ENCODE data around the gene SSBP1.

DNA sequence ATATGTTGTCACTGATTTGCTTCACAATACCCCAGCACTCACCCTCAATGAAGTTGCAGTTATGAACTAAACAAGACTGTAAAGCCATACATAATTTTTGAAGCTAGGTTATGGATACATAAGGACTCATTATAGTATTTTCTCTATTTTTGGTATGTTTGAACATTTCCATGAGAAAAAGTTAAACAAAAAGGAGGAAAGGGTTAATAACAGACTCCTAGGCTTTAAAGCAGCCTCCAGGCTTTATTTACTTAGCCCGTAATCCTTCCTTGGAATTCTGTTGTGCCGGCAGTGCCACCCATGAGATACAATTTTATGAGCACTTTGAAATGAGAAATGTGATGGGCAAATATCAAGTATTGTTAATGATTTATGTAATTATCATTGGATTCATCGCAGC is 34.0 kb upstream of the SSBP1 start:
- no peak for TF ChIP-seq EZH2 (IDR thresholded peaks at IDR 0.05; ENCODE audit: insufficient read depth, poor library complexity, severe bottlenecking)
- no peak for TF ChIP-seq EZH2phosphoT487 (IDR thresholded peaks at IDR 0.05; ENCODE audit: insufficient read depth, low read depth)

Measured in GM23248 (cell line).